Dedifferentiated amniotic fluid mesenchymal stem cell (primary cell): ENCODE results near the gene NCAM1.
A peak's percentile ranks its signal among the peaks of the same experiment; 100 is the strongest.

ENCODE experiments used
- DNase-seq: peaks from one replicate; pipeline ENCODE4 v3.0.0-alpha.2; 2016; ENCODE audit errors: extremely low spot score

The NCAM1 gene

DNA sequence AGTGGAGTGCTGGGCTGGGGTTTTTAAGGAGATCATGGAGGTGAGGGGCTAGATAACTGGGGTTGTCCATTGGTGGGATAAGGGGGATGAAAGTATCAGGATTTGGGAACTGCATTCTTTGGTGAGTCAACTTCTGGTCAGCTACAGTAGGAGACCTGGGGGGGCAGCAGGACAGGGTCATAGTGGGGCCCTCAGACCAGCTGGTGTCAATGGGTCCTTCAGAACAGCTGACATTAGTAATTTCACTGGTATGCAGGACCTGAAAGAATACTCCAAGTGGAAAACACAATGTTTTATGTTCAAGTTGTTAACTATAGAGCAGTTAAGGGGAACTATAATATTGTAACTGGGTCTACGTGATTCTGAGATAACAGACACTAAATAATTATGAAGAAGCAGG, 350.3 kb downstream of the NCAM1 start:
- DNase-seq = no peak

DNA sequence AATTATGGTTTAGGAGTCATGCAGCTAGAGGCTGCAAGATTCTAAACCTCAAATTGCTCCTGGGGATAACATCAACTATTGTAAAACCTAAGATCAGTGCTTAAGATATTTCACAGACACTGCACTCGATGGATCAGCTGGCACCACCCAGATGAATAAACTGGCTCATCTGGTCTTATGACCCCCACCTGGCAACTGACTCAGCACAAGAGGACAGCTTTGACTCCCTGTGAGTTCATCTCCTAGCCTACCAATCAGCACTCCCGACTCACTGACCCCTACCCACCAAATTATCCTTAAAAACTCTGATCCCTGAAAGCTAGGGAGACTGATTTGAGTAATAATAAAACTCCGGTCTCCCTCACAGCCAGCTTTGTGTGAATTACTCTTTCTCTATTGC, 352.4 kb downstream of the NCAM1 start:
- DNase-seq = no peak

DNA sequence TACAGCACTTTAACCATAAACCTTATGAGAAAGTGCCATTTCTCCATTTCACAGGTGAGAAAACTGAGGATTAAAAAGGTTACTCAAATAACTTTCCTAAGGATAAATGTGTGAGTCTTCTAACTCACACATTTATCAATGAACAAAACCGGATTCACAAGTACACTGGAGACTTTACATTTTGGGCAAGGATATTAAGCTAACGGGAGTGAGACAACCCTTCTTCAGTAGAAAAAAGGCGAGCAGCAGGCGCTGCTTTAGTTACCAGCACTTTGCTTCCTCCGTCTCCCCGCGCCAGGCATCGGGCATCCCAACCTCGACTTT, 352.8 kb downstream of the NCAM1 start:
- DNase-seq = no peak

DNA sequence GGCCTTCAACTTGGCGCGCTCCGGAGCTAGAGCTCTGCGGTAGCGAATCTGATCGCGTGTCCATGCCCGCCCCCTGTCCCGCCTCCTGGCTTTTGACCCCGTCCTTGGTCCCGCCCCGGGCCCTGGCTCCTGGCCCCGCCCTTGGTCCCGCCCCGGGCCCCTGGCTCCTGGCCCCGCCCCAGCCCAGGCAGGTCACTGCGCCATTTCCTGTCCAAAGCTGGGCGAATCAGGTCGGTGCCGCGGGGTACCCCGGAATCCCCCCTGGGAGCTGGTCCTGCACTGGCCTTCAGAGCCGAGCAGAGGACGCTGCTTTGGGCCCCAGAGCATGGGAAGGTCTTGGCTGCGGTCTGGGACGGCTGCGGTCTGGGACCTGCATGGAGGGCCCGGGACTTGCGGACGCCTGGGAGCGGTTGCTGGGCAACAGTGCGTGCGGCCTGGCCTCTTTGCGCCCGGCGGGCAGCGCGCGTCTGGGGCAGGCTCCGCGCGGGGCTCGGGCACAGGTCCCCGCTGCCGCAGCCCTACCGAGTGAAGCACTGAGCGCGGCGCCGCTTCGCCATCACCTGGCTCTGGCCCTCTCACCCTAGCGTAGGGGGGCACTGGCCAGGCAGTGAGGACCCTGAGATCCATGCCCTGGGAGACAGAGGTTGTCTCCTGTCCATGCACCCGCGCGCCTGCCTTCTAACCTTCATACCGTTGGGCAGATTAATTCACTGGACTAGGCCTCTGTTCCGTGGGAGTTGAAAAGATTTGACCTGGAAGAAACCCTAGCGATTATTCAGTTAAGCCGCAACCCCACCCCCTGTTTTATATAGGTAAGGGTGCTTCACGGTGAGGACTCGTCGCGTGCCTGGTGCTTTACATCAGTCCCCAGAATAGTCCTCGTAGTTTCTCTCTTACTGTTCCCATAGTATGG, 353.4 kb downstream of the NCAM1 start, which contains the start of gene TTC12:
TSS of gene TTC12 (plus strand) at position 195 of the 913 bp plus-strand sequence. CDS start 1,675 bp downstream, outside the sequence.
- peak; percentile 74 for DNase-seq

DNA sequence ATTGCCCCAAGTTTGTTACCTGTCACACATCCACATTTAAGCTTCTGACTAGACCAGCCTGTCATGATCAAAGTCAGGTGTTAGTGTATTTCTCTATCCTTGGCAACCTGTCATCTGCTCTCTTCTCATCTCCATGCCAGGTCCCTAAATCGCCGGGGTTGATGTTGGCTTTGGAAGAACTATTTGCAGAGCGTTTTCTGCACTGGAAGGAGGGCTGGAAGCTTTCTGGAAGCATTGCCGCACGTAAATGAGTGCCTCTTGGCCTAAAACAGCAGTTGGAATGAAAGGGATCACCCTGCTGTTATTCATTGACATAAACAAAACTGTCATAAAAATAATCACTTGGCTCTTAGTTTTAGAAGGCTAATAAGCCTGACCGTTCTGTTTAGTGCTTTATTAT, 354.6 kb downstream of the NCAM1 start:
- no peak for DNase-seq

DNA sequence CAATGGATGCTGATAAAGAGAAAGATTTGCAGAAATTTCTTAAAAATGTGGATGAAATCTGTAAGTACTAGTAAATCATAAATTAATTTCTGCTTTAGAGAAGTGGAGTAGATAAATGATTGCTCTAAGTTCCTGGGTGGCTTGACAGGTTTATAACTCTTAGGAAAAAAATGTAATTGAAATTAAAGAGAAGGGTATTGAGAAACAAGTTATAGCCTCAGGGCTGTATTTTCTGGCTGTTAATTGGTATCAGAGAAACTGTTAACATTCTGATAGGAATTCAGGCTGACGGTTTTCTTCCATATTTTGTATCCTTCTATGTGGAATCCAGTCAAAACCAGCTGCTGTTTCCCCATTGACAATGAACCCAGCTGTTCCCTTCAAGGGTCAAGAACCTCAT, 355.0 kb downstream of the NCAM1 start:
- no peak for DNase-seq

DNA sequence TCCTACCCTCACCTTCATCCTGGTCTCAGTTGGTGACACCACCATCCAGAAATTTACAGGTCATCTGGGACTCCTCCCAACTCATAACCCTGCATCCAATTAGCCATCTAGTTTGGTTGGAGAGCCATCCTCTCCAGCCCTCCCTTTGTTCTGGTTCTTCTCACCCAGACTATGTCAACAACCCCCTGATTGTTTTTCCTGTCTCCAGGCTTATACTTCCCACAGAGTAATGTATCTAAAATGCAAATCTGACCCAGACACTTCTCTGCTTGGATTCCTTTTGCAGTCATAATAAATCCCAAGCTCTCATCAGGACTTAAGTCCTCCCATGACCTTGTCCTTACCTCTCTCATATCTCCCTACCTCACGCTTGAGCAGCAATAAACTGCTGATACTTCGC, 356.1 kb downstream of the NCAM1 start:
- no peak for DNase-seq

DNA sequence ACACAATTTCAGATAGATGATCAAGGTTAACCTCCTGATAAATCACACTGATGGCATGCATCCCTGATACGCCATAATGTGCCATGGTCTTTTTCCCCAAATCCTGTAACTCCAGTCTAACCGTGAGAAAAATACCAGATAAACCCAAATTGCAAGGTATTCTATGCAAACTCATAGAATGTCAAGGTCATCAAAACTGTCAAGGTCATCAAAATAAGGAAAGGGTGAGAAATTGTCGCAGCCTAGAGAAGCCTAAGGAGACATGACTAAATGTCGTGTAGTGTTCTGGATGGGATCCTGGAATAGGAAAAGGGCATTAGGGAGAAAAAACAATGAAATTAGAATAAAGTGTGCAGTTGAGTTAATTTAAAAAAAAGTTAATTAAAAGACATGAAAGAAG, 357.9 kb downstream of the NCAM1 start:
- no peak for DNase-seq

DNA sequence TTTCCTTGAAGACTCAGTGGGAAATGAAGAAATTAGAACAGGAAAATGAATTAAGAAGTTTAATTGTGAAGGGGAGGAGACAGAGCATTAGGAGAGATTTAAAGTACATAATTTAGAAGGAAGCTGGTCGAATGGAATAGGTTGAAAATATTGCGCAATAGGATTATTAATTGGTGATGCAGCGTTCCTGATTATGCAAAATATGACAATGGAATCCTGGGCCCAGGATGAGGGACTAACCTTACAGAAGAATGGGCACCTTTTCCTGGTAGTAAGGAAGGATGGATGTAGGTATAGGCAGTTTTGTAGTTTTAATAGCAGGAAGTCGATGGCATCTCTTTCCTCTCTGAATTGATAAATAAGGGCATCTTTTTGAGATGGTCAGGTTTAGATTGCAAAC, 360.9 kb downstream of the NCAM1 start:
- DNase-seq = no peak

DNA sequence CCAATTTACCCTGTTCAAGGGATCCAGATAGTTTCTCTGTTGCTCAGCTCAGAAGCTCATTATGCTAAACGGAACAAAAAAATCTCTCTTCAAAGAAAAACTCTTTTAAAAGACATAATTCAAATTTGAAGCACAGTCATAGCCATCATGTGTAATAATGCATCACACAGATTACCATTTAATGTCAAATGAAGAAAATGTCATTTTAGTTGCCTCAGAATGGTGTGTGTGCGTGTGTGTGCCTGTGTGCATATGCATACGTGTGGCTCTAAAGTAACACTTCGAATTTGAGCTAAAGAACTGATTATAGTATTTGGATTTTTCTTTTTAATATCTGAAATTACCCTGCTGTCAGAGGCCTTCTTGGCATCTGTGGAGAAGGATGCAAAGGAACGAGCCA, 363.0 kb downstream of the NCAM1 start:
- no peak for DNase-seq
